ENCODE measurements around the gene FHOD3.

Gene FHOD3

DNA sequence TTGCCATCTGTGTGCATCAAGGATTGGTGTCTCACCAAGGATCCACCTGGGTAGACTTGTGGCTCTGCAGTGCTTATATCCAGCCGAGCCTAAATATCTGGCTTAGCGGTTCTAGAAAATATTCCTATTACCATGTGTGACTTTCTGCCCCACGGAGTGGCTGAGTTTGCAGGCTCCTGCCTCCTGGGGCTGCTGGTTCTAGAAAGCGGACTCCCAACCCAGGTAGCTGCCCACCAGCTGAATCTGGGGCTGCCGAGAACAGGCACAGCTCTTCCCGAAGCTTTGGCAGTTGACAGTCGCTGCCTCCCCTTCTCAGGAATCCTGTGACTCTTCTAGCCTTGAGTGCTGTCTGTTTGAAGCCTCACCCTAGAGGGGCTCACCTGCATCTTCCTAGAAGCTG is 426.7 kb downstream of the FHOD3 start:
- no peak overlapping the region for H3K4me3 ChIP-seq (ENCODE audit: low read depth, low read length)
- in situ Hi-C loops (cut with HindIII; ENCODE audit: low pct_ligation_motif_present, low sequenced_read_pairs), result no loop called here
- no peak for DNase-seq
- H3K27ac ChIP-seq, result no peak overlapping the region
- no peaks in the 10 kb centered on the region for H3K36me3 ChIP-seq (replicated peaks)
- TF ChIP-seq CTCF (IDR thresholded peaks at IDR 0.05; ENCODE audit: low read depth, low read length, missing control alignments), result no peak
- H3K27me3 ChIP-seq (replicated peaks), result no peaks in the 10 kb centered on the region

DNA sequence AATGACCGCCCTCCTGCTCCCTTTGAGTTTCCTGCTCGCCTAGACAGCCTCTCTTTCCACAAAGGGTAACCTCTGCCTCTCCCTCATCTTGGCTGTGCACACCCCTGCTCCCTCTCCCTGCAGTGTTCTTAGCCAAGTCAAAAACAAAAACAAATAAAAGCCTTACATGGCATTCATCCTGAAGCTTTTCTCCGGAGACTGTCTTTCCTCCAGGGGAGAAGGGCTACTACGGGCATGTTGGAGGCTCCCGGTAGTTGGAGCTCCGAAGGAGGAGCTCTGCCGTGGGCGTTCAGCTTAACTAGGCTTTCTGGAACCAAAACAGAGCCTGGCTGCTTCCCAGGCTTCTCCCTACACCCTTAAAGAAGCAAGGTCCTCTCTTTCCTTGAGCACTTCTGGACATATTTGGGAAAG is 427.1 kb downstream of the FHOD3 start:
- TF ChIP-seq CTCF (IDR thresholded peaks at IDR 0.05; ENCODE audit: low read depth, low read length, missing control alignments), result no peak
- Histone ChIP-seq H3K4me3 (ENCODE audit: low read depth, low read length) (no peak overlapping the region), H3K36me3 (replicated peaks) (no peaks in the 10 kb centered on the region), H3K27ac (no peak overlapping the region), H3K27me3 (replicated peaks) (no peaks in the 10 kb centered on the region)
- DNase-seq, result no peak
- in situ Hi-C loops (cut with HindIII; ENCODE audit: low pct_ligation_motif_present, low sequenced_read_pairs), result no loop called here

- Histone ChIP-seq H3K36me3 (replicated peaks) (no peaks in the 10 kb centered on the region), H3K27me3 (replicated peaks) (no peaks in the 10 kb centered on the region), H3K4me3 (ENCODE audit: low read depth, low read length) (no peak overlapping the region), H3K27ac (no peak overlapping the region)
- in situ Hi-C loops (cut with HindIII; ENCODE audit: low pct_ligation_motif_present, low sequenced_read_pairs), result no loop called here
- DNase-seq, result no peak
- no peak for TF ChIP-seq CTCF (IDR thresholded peaks at IDR 0.05; ENCODE audit: low read depth, low read length, missing control alignments)
Observed at GRCh38 chr18:36728345-36728744, 430.8 kb downstream of the FHOD3 start.

GRCh38 chr18:36729197-36729596 is 431.7 kb downstream of the FHOD3 start:
- H3K27ac ChIP-seq, result no peak overlapping the region
- no peak overlapping the region for H3K4me3 ChIP-seq (ENCODE audit: low read depth, low read length)
- no peak for TF ChIP-seq CTCF (IDR thresholded peaks at IDR 0.05; ENCODE audit: low read depth, low read length, missing control alignments)
- no peaks in the 10 kb centered on the region for H3K27me3 ChIP-seq (replicated peaks)
- in situ Hi-C loops (cut with HindIII; ENCODE audit: low pct_ligation_motif_present, low sequenced_read_pairs), result no loop called here
- no peaks in the 10 kb centered on the region for H3K36me3 ChIP-seq (replicated peaks)
- no peak for DNase-seq

DNA sequence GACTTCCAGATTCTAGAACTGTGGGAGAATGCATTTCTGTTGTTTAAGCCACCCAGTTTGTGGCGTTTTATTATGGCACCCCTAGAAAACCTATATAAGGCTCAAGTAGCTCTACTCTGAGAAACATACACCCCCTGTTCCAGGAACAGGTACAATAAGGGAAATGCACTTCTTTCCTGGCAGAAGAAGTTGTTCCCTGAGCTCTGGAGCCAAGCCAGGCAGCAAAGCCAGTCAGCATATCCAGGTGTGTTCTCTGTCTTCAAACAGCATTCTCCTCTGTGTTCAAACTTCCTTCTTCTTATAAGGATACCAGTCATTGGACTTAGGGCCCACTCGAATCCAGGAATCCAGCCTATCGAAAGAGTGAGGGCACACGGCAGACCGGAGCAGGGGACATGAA is 434.8 kb downstream of the FHOD3 start:
- in situ Hi-C loops (cut with HindIII; ENCODE audit: low pct_ligation_motif_present, low sequenced_read_pairs), result no loop called here
- no peak for DNase-seq
- Histone ChIP-seq H3K4me3 (ENCODE audit: low read depth, low read length) (no peak overlapping the region), H3K36me3 (replicated peaks) (no peaks in the 10 kb centered on the region), H3K27me3 (replicated peaks) (no peaks in the 10 kb centered on the region), H3K27ac (no peak overlapping the region)
- no peak for TF ChIP-seq CTCF (IDR thresholded peaks at IDR 0.05; ENCODE audit: low read depth, low read length, missing control alignments)

GRCh38 chr18:36733150-36733549 is 435.6 kb downstream of the FHOD3 start:
- Histone ChIP-seq H3K27me3 (replicated peaks) (no peaks in the 10 kb centered on the region), H3K27ac (no peak overlapping the region), H3K4me3 (ENCODE audit: low read depth, low read length) (no peak overlapping the region), H3K36me3 (replicated peaks) (no peaks in the 10 kb centered on the region)
- DNase-seq, result no peak
- in situ Hi-C loops (cut with HindIII; ENCODE audit: low pct_ligation_motif_present, low sequenced_read_pairs), result no loop called here
- peak; percentile 25 for TF ChIP-seq CTCF (IDR thresholded peaks at IDR 0.05; ENCODE audit: low read depth, low read length, missing control alignments)

All from brain microvascular endothelial cell (primary cell).